HG03342 (cell line): ENCODE results near the gene PTPN20.

ENCODE experiments used
- ATAC-seq: cut with Tn5 transposase; IDR thresholded peaks from one replicate; pipeline ENCODE4 v1.9.1; 2021; ENCODE audit warnings: mild to moderate bottlenecking, moderate library complexity; ENCODE audit not compliant: unreplicated experiment

PTPN20 gene

GRCh38 chr10:47033541-47034270 is 122.5 kb downstream of the PTPN20 start:
- no peak for ATAC-seq

DNA sequence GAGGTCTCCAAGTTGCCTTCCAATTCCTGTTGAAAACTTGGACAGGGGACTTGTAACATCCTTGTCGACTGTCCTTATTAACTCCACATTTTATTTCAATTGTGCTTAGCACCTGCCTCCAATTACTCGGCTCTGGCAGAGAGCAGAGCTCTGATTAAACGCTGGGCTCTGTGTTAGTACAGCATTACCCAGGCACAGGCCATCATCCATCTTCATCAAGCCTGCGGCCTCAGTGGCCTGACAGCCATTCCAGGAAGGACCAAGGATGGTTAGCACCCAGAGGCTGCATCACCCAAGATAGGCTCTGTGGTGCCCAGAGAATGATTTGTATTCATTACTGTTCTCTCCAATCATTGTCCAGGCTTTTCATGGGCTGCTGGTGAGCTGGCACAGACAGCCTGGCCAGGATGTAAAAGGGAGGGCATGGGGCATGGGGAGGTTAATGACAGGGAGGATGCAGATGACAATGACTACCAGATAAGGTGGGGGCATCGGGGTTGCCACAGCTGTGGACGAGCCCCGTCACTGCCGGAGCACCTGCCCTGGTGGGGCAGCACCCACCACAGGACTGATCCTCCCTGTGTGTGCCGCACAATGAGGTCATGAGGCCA is 123.3 kb downstream of the PTPN20 start:
- ATAC-seq: no peak

DNA sequence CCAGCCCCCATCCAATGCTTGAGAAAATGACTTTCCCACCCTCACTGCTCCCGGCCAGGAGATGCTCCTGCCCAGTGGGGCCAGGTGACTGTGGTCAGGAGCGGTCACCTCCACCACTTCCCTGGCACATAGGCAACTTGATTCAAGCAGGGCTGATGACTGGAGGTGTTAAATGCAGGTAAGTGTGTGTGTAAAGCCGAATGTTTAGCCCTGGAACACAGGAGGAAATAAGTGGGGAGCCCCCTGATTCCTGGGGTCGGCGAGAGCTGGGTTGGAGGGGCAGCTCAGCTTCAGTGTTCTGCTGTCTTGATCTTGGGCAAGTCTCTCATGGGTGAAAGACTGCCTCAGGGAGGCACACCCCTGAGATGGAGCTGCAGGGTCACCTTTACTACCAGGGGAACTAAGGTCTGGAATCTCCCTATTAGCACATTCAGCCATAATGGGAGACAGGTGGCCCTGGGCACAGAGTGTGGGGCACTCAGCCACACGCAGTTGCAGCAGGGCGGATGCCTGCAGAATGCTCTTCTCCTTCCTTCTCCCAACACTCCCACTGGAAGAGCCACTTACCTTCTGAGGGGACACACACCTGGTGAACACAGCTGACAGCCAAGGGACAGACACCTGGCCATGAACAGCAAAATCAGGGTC is 124.1 kb downstream of the PTPN20 start:
- ATAC-seq: no peak

- ATAC-seq: no peak
Observed at GRCh38 chr10:47035819-47036337, 124.7 kb downstream of the PTPN20 start.

DNA sequence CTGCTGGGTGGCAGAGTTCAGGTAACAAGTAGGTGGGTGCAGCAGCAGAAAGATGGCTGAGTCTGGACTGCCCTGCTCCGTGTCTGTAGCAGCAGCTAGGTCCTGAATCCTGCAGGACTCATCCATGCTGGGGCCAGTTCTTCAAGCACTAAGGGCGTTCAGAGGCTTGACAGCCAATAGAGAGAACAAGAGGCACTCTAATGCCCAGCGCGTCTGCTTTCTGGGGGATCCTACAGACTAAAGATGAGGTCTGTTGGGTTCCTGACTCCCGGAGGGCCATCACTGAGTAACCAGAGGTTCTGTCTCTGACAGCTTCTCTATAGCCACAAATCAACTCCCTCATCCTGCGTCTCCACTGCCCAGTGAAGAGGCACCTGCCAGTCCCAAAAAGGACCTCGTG is 125.5 kb downstream of the PTPN20 start:
- no peak for ATAC-seq

DNA sequence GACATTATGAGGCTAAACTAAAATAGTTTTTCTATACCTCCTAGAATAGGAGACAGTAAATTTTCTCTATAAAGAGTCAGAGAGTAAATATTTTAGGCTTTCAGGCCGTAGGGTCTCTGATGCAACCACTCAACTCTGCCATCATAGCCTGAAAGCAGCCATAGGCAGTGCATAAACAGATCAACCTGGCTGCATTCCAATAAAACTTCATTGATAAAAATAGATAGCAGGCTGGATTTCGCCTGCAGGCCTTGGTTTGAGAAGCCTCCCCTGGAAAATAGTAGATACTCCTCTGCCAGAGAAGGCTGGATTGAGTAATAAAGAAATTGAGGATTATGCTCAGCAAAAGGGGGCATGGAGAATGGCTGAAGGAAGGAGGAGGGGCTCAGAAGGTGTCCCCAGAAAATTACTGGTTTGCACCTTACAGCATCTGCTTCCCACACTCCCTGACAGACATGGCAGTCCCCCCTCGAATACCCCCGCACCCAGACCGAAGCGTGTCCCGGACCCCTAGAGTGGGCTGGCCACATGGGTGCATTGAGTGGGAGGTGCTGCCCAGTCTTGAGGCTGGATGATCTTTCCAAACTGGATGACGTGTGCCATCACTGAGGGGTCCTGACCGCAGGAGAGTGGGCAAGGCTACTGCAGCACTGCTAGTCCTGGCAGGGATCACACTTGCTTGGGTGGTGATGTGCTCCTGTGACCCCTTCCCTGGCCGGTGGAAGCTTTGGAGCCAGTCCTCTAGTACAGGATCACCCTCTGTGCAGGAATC is 126.6 kb downstream of the PTPN20 start:
- ATAC-seq: no peak

- ATAC-seq: no peak
Observed at GRCh38 chr10:47038881-47039561, 127.8 kb downstream of the PTPN20 start.

DNA sequence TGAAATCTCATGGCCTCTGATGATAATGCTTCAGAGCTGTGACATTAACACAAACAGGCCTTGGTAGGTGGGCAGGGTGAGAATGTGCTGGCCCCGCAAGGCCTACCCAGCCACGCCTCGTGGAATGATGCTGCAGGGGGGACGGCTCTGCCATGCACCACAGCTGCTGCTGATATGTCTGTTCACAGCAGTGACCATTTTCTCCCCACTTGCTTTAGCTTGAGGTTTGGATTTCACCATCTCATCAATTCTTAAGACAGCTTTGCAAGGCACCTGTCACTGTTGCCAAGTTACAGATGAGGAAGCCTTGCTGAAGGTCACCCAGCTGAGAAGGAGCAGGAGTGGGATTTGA is 128.3 kb downstream of the PTPN20 start:
- ATAC-seq: no peak

- ATAC-seq: no peak
Observed at GRCh38 chr10:47040041-47040491, 128.8 kb downstream of the PTPN20 start.

- no peak for ATAC-seq
Observed at GRCh38 chr10:47040681-47041080, 129.5 kb downstream of the PTPN20 start.

GRCh38 chr10:47041396-47042198 is 130.4 kb downstream of the PTPN20 start:
- no peak for ATAC-seq

DNA sequence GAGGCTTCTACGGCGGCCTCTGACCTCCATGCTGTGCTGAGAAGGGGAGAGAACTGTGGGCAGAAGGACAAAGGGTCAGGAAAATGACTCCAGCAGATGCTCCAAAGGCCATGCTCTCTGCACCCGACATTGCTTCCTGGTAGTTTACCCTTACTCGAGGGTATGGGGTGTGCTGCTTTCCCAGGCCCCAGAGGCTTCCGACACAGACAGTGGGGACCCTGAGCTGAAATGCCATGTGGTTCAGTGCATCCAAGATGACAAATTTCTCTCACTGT is 130.9 kb downstream of the PTPN20 start:
- ATAC-seq: no peak

DNA sequence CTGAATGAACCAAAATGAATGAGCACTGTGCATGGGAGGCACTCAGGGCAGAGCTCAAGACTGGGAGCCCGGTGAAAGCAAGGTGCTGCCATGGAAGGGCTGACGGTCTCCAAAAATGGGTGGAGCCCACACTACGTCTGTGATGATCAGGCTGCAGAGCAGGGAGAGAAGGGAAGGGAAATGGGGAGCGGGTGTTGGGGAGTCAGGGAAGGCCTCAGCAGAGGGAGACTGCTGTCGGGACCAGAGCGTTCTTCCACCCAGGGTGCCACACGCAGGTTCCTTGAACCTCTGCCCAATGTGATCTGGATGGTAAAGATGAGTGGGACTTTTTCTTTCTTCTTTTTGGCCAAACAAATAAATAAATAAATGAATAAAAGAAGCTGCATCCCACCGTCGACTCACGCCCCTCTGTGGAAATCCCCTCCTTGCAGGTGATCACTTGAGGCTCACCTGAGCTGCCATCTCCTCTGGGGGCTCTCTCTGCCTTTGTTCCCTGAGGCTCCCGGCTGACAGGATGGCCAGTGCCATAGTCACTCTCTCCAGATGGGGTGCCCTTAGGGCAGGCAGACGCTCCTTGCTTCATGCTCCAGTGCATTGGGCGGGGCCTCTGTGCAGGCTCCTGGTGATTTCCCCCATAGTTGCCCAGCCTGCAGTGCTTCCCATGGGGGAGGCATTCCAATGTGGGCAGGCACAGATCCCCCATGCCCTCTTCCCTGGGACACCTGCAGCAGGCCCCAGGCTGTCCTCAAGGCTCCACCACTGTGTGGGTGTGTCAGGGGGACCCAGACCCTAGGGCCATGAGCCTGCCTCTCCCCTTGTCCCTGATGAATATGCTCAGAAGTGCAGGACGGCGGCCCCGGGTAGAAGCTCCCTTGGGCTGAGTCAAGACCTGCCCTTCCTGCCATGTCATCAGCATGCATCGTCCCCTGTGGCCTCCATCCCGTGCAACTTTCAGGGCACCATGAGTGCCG is 131.8 kb downstream of the PTPN20 start:
- ATAC-seq: no peak

DNA sequence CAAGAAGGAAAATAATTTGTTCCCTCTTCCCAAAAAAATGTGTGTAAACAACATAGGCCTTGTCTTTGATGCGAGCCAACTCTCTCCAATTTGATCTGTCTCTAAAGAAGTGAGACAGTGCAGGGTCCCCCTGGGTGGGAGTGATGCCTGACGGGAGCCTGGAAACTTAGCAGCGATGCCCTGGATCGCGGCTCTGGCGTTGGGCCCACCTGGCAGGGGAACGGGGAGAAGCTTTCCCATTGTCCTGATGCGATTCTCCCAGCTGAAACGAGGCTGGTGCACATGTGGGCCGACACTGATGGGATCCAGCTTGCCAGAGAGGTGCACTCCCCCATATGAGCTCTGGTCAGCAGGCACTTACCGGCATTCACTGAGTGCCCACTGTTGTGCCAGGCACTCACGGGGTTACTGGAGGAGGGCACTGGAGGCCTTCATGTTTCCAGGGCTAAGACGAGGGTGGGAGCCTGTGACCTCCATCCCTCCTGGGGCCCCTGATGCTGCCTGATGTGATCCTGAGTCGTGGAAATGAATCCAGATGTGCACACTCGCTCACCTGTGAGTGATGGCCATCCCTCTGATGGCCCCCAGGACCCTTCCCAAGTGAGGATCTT is 132.8 kb downstream of the PTPN20 start:
- no peak for ATAC-seq

DNA sequence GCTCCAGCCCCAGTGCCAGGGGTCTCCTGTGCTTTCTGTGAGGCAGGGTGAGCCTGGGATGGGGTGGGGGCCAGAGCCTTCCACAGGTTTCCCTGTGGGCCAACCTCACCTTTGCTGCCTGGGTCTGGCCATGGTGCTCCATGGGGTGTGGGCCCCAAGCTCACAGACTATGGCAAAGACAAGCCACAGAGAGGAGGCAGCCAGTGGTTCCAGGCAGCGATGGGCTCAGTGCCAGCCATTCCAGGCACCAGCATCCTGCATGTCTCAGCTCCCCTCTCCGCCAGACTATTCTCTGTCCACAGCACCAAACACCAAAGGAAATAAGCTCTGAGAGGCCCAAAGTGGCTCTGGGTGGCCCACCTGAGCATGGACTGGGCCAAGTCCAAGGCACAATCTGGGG is 133.5 kb downstream of the PTPN20 start:
- ATAC-seq: no peak

- ATAC-seq: no peak
Observed at GRCh38 chr10:47045331-47045861, 134.2 kb downstream of the PTPN20 start.

DNA sequence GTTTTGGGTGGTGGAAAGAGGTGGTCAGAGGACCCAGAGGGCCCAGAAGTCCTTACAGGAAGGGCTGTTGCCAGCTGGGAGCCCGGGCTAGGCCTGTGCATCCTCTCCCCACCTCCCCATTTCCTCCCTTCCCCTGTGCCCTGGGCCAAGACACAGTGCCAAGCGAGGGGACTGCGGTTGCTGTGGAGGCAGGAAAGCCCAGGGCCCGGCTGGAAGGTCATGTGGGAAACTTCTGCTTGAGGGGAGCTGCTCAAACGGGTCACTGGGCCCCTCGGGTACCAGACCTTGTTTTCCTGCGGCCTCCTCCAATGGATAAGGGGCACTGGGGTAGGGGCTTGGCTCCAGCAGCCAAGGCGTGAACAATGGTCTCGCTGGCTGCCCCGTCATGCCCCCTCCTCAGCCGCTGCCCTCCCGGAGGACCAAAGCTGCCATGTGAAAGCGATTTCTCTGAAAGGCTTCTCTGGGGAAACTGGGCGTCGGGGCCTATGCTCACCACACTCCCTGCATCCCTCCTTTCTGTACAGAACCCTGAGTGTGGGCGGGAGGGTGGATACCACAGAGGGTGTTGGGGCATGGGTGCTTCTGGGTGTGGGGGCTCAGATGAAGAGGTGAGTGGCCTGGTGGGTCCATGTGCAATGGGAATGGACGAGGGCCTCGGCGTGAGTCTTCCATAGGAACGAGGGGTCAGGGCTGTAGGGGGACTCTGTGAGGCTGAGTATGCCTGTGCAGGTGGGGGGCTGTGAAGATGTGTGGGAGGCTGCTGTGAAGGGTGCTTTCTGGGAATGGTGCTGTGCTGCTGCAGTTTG is 135.3 kb downstream of the PTPN20 start:
- ATAC-seq: no peak

DNA sequence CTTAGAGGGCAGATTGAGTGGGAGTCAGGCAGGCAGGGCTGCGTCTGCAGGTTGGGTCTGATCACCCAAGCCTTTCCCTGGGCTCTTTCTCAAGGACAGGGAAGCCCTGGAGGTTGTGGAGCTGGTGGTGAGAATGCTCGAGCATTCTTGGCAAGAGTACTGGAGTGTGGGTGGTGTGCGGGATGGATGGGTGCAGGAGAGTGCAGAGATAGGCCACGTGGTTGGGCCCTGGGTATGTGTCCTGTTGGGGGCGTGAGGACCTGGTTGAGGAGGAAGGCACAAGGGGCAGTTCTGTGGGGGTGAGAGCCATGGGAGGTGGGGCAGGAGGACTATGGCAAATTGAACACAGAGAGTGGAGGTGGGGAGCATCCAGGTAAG is 135.9 kb downstream of the PTPN20 start:
- no peak for ATAC-seq
